ENCODE results near the gene NUCB2. TPM values are rescaled to one million over a fixed set of nuclear protein-coding genes. Genes with fewer than 3 reads are reported as not detected.

NUCB2 gene
- total RNA-seq, 2 donors from 2014 or later, result 48.9 to 93.8 TPM

DNA sequence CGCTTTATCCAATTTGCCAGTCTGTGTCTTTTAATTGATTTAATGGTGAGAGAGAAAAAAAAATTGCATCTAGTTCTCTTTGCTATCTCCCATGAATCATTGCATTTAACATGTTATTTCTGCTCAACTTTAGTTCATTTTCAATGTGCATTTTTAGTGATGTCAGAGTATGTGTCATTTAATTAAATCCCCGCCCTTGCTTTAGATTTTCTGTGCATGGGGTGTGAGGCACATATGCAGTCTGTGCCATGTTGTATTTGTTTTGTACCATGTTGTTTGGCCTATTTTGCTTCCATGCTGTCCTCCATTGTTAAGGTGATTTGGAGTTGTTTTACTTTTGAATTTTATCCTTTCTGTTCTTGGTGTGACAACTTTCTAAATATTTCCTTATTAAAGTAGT, 66.7 kb downstream of the NUCB2 start:
- no peaks in the 10 kb centered on the region for H3K4me1 ChIP-seq (ENCODE audit: control insufficient read depth in 1 of 2, low read depth in 2 of 2)
- no peak overlapping the region for H3K27ac ChIP-seq
- no peaks in the 10 kb centered on the region for H3K27me3 ChIP-seq (replicated peaks; ENCODE audit: insufficient read depth)
- no peak overlapping the region for H3K4me3 ChIP-seq
- H3K9me3 ChIP-seq, result no peaks in the 10 kb centered on the region
- DNase-seq (ENCODE audit: low spot score) (no peak), ATAC-seq (ENCODE audit: insufficient number of reproducible peaks, low FRiP score, low read depth) (no peak)
- no peaks in the 10 kb centered on the region for H3K36me3 ChIP-seq
- TF ChIP-seq, protein P1, sequence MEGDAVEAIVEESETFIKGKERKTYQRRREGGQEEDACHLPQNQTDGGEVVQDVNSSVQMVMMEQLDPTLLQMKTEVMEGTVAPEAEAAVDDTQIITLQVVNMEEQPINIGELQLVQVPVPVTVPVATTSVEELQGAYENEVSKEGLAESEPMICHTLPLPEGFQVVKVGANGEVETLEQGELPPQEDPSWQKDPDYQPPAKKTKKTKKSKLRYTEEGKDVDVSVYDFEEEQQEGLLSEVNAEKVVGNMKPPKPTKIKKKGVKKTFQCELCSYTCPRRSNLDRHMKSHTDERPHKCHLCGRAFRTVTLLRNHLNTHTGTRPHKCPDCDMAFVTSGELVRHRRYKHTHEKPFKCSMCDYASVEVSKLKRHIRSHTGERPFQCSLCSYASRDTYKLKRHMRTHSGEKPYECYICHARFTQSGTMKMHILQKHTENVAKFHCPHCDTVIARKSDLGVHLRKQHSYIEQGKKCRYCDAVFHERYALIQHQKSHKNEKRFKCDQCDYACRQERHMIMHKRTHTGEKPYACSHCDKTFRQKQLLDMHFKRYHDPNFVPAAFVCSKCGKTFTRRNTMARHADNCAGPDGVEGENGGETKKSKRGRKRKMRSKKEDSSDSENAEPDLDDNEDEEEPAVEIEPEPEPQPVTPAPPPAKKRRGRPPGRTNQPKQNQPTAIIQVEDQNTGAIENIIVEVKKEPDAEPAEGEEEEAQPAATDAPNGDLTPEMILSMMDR (IDR thresholded peaks at IDR 0.05), result no peak

GRCh38 chr11:17343907-17344306, 67.4 kb downstream of the NUCB2 start:
- H3K36me3 ChIP-seq, result no peaks in the 10 kb centered on the region
- no peaks in the 10 kb centered on the region for H3K4me1 ChIP-seq (ENCODE audit: control insufficient read depth in 1 of 2, low read depth in 2 of 2)
- no peak for DNase-seq (ENCODE audit: low spot score)
- TF ChIP-seq, protein P1 (IDR thresholded peaks at IDR 0.05), result no peak
- no peaks in the 10 kb centered on the region for H3K27me3 ChIP-seq (replicated peaks; ENCODE audit: insufficient read depth)
- no peak for ATAC-seq (ENCODE audit: insufficient number of reproducible peaks, low FRiP score, low read depth)
- H3K9me3 ChIP-seq, result no peaks in the 10 kb centered on the region
- H3K4me3 ChIP-seq, result no peak overlapping the region
- H3K27ac ChIP-seq, result no peak overlapping the region

DNA sequence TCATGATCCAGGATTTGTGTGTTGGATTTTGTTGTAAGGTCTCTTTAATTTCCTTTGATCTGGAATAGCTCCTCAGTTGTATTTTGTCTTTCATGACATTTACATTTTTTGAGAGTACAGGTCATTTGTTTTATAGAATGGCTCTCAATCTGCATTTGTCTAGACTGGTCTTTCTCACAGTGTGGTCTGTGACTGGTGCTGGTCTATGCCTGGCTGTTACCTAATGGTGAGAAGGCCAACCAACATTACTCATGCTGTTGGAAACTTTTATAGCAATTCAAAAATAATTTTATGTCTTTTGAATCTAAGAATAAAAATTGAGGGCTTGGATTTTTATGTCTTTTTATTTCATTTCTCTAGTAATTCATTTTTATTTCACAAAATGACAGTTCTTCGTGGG, 71.1 kb downstream of the NUCB2 start:
- H3K9me3 ChIP-seq, result no peaks in the 10 kb centered on the region
- no peaks in the 10 kb centered on the region for H3K27me3 ChIP-seq (replicated peaks; ENCODE audit: insufficient read depth)
- no peak overlapping the region for H3K27ac ChIP-seq
- ATAC-seq (ENCODE audit: insufficient number of reproducible peaks, low FRiP score, low read depth) (no peak), DNase-seq (ENCODE audit: low spot score) (no peak)
- TF ChIP-seq, protein P1 (IDR thresholded peaks at IDR 0.05), result no peak
- no peaks in the 10 kb centered on the region for H3K4me1 ChIP-seq (ENCODE audit: control insufficient read depth in 1 of 2, low read depth in 2 of 2)
- H3K36me3 ChIP-seq, result no peaks in the 10 kb centered on the region
- H3K4me3 ChIP-seq, result no peak overlapping the region

DNA sequence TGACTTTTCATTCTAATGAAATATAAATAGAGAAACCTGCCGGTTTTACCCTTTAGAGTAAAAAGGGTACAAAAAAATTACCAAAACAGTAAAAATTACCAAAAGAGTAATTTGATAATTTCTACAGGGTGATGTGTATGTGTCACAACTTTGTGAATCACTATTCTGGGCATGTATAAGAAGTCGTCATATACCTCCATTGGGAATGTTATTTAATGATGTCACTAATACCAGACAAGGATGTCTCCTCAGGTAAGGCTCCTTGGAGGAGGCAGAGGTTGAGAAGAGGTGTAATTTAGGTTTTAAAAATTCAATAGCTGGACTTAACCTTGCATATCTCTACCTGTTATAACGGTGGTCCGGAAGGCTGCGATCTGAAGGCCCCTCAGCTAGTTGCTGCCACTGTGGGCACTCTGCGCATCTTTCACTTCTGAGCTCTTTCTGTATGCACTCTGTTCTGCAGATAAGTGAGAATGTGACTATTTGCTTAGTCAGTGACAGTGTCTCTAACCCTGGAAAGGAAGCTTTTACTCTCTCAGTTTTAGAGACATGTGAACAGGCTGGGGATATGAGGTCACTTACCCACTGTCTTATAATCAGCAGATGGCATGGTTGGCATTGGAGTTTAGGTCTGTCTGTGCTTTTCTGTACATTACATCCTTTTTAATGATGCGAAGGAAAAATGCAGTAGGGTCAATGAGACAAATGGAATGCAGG, 74.1 kb downstream of the NUCB2 start:
- Histone ChIP-seq H3K27ac (no peak overlapping the region), H3K4me1 (ENCODE audit: control insufficient read depth in 1 of 2, low read depth in 2 of 2) (no peaks in the 10 kb centered on the region), H3K27me3 (replicated peaks; ENCODE audit: insufficient read depth) (no peaks in the 10 kb centered on the region), H3K4me3 (peak overlapping the region; percentile 83), H3K9me3 (no peaks in the 10 kb centered on the region), H3K36me3 (no peaks in the 10 kb centered on the region)
- ATAC-seq (ENCODE audit: insufficient number of reproducible peaks, low FRiP score, low read depth) (no peak), DNase-seq (ENCODE audit: low spot score) (no peak)
- TF ChIP-seq, protein P1 (IDR thresholded peaks at IDR 0.05), result no peak

DNA sequence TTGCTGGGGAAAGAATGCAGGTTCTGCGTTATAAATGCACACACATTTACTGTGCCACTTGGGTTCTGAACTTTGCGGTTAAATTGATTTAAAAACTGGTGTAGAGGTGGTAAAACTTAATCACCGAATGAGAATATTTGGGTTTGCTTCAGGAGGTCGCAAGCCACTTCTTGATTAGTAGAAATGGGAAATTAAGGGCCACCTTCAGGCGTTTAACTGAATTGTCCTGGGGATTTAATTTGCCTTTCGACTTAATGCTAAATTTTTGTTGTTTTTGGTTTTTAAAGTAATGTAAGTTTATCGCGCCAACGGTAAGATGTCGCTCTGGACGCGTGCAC, 74.6 kb downstream of the NUCB2 start:
- Histone ChIP-seq H3K4me3 (peak overlapping the region; percentile 83), H3K36me3 (no peaks in the 10 kb centered on the region), H3K27me3 (replicated peaks; ENCODE audit: insufficient read depth) (no peaks in the 10 kb centered on the region), H3K4me1 (ENCODE audit: control insufficient read depth in 1 of 2, low read depth in 2 of 2) (no peaks in the 10 kb centered on the region), H3K27ac (peak overlapping the region; percentile 30 to 46), H3K9me3 (no peaks in the 10 kb centered on the region)
- TF ChIP-seq, protein P1 (IDR thresholded peaks at IDR 0.05), result no peak
- ATAC-seq (ENCODE audit: insufficient number of reproducible peaks, low FRiP score, low read depth) (no peak), DNase-seq (ENCODE audit: low spot score) (no peak)
